HG03575 (cell line): Measurements from ENCODE around the gene SLC2A1.

Source experiments
- ATAC-seq: cut with Tn5 transposase; IDR thresholded peaks from one replicate; pipeline ENCODE4 v1.9.1; 2021; ENCODE audit not compliant: unreplicated experiment, insufficient number of reproducible peaks, low FRiP score; ENCODE audit errors: extremely low read depth

The SLC2A1 gene

DNA sequence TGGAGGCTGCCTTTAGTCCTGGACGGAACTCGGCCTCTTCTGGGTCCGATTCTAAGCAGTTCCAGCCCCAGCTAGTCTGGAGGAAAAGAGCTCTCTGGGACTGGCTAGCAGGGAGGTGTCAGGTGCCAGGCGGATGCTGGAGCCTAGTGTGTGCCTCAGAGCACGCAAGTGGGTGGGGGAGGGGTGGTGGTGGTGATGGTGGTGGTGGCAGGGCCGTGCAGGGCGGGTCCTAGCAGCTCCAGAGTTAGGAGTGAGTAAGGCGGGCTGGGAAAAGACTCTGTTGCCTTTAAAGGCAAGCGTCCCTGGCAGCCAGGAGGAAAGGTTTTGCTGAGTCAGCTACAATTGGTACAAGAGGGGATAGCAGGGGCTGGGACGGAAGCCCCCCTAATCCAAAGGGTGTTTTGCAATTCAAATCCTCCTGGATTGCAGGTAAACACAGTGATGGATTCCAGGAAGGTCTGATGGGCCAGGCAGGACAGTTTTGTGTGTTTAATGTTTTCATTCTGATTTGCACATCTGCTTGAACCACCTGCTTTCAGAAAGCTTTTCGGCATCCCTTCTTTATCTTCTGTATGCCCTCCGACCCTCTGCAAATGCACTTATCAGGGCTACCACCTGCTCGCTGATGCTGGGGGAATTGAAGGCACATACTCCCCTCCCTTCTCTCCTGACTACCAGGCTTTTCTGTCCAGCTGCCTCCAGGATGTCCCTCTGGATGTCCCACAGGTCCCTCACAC lies 4.1 kb upstream of the SLC2A1 start:
- ATAC-seq, result no peak

DNA sequence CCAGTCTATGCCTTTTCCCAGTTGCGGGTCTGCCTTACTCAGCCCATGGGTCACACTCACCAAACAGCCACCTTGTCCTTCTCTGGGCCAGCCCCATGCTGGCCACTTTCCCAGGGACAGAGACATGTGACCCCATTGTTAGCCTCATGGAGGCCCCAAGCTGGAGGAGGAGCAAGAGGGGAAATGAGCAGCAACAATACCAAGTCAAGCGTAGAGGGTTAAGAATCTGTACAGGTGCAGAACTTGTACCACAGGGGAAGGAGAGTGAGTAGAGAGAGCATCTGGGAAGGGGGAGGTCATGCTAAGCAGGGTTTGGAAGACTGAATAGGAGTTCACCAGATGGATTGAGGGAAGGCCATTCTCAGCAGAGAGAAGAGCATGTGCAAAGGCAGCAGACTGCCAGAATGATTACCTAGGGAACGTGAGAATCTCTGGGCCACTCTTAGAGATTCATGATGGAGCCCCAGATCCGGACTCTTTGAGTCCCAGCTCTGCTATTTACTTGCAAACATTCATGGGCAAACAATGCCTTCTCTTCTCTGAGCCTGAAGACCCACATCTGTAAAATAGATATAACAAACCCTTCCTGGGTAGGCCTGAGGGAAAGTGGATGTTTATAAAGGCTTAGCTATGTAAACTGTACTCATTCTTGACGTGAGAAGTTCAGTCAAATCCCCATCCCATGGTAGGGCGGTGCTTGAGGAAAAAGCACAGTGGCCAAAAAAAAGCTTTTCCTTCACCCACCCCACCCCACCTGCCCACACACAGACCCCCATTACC lies 2.8 kb upstream of the SLC2A1 start:
- no peak for ATAC-seq

DNA sequence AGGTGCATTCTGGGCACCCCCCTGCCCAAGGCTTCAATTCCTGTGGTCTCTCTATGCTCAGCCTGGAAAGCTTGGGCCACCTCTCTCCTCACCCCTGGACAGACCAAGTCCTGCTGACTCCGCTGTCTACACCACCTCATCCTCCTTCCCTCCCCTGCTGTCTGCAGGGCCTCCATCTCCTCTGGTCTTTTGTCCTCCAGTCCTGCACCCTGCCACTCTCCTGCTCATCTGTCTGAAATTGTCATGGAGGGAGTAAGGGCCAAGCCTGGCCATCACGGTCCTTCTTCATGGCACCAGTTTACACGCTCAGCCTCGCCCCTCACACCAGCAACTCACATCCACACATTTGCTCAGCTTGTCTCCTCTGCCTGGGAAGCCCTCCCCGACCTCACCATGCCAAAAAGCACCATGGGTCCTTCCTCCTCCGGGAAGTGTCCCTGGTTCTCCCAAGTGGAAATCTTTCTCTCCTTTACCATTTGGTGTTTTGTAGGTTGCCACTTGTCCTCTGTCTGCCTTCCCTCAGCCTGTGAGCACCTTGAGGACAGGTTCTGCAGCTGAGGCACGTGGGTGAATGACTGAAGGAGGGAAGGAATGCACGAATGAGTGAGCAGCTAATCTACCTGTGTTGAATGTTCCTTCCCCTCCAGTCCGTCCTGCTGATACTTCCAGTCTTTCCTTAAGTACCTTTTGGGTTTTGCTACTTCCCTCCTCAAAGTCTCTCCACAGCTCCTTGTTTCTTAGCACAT lies 2.1 kb upstream of the SLC2A1 start:
- no peak for ATAC-seq

DNA sequence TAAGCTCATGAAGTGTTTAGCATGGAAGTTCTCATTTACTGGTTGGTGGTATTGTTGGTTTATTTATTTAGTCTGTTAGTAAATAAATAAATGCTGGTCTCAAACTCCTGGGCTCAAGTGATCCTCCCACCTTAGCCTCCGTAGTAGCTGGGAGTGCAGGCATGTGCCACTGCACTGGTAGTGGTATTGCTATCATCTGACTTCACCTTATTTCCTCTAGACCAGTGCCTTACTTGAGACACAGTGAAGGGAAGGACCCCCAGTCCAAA lies 1.4 kb upstream of the SLC2A1 start:
- ATAC-seq, result no peak

DNA sequence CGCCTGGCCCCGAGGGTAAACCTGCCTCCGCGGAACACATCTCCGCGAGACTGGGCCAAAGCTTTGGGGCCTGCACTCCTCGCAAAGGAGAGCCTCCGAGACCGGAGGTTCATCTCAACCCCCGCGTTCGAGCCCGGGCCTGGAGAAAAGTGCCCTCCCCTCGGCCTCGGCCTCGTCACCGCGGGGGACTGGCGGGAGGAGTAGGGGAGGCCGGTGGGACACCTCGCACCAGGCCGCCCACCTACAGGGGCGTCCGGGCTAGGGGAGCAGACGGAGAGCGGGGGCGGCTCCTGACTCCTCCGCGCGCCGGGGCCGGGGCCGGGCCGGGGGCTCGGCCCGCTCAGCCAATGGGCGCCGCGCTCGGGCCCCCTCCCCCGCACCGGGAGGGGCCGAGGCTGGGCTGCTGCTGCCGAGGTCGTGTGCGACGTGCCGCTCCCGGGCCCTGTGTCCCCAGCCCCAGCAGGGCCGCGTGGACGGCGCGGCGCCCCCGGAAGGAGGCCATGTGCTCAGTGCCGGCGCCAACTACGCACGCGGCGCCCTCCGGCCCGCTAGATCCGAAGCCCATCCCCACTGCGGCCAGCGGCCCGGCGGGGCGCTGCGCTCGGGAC lies 684 bp downstream of the SLC2A1 start:
- ATAC-seq, result no peak

DNA sequence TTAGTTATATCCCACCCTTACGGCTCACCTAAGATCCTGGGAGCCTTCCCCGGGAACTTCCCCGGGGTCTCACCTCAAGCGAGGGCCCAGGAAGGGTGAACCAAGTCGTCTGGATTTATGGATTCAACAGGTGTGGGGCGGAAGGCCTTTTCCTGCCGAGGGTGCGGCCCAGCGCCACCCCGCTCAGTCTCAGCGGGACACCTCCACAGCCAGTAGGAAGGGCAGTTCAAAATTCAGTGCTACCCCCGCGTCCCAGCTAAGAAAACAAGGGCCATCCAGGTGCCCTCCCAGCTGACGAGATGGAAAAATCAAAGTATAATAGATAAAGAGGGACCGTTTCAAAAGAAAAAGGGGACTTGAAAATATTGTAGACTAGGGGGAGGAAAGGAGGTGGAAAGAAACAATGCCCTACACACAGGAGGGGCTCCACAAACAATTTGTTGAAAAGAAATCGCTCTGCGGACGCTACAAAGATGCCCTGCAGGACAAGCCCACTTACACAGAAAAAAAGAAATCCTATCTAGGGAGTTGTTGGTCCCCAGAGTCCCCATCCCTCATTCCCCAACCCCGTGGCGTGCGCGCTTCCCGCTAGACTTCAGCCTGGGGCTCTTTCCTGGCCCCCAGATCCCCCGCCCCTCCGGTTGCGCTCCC lies 1.3 kb downstream of the SLC2A1 start:
- ATAC-seq, result no peak

DNA sequence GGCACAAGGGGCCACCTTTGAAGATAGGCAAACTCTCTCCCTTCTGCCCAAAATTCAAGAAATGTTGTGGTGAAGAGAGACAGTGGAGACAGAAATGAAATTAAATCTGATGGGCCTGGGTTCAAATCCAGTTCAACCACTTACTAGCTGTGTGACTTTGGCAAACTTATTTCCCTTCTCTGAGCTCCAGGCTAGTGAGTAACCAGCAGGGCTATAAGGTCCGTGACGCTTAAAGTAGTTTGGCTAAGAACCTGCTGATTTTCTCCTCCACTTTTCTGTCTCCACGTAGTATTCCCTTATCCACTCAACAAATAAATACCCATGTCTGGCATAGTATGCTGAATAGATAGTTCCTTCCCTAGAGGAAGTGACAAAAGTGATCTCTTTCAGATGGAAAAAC lies 1.9 kb downstream of the SLC2A1 start:
- no peak for ATAC-seq

DNA sequence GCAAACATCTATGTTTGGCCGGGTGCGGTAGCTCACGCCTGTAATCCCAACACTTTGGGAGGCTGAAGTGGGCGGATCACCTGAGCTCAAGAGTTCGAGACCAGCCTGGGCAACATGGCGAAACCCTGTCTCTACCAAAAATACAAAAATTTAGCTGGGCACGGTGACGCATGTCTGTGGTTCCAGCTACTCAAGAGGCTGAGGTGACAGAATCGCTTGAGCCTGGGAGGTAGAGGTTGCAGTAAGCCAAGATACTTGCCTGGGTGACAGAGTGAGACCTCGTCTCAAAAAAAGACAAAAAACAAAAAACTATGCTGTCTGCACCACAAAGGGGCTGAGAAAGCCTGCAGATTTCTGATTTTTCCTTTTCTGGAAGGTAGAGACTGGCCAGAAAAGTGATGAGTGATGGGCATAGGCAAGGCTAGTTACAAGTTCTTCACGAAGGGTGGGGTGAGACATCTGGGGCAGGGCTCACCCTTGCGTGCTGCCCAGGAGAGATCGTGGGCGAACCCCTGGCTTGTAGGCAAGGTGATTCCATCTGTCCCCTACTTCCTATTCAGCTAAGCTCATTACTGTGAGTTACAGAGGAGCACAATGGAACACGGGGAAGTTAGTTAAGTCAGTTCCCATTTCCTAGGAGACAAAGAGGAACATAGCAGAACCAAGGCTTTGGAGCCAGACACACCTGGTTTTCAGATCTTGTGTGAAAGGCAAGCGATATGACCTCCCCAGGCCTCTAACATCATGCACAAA lies 3.2 kb downstream of the SLC2A1 start:
- no peak for ATAC-seq

DNA sequence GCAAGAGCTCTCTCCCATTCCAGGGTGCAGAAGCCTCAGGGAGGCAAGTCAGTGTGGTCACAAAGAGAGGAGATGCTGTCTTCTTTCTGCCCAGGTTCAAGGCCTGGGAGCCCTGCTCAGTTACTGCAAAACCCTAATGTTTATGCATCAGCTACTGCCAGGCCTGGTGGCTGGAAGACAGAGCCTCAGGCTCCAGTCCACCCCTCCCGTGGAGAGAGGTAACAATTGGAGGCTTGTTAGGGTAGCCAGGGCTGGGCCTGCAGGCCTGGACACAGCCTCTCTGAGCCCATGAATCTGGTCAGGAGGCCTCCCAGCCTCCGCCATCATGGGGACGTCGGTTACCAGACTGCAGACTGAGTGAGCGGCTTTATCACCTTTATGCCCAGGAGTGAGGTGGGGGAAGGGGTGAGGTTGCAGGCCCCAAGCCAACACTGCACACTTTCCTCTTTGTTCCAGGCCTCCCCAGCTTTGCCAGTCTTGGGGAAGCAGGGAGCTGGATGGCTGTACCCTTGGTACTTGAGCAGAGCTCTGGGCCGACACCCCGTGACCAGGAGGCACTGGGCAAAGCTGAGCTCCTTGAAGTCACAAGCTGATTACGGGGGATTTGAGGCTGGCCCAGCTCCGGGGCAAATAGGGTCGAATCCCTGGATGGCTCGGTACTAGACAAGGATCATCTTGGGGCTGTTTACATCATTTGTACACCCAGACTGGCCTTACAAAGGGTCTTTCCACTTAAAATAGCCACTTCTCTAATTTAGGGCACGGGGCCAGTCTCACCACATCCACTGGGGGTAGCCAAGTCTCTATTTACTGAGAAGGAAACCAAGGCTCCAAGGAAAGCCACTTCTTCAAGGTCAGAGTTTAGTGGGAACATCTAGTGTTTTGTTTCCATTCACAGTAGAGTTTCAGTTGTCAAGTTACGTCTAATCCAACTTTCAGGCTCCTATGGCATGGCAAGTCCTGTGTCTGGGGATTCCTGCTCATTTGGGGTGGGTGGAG lies 5.2 kb downstream of the SLC2A1 start:
- no peak for ATAC-seq

DNA sequence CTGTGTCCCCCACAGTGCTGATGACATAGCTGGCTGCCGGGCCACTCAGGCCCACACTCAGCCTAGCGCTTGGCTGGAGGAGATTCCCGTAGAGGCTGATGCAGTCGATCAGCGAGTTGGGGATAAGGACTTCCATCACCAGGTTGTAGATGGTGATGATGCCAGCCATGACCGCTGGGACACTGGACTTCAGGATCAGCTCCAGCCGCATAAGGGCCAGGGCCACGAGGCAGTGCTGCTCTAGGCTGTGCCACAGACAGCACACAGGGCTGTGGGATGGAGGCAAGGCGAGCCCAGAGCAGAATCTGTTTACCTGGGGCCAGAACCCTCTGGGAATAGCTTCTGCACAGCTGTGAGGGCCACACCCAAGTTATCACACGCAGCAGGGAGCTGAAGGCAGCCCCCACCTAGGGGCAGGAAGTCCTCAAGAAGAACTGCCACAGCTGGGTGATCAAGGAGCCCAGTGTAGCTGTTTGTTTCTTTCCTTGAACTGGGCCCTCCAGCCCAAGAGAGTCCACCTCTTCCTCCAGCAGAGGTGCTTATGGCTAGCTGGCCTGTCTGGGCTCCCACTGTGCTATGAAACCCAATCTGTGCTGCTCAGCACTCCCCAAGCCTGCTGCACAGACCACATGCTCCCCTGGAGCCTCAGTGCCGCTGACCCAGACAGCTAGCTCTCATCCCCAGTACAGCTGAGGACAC lies 6.2 kb downstream of the SLC2A1 start:
- ATAC-seq, result no peak

DNA sequence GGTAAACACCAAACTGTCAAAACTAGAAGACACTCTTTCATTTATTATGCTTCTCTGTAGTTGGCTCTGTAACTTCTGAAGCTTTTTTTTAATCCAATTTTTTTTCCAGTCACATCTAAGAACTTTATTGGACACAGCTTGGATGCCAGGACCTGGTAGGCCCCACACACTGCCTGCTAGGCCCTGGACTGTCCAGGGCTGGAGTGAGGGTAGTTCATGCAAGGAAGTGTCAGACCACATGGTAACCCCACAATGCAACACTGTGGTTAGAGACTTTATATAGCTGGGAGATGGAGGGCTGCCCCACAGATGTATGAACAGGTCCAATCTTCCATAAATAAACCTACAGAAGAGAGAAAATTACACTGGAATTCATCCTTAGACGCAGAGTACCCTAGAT lies 7.1 kb downstream of the SLC2A1 start:
- no peak for ATAC-seq

DNA sequence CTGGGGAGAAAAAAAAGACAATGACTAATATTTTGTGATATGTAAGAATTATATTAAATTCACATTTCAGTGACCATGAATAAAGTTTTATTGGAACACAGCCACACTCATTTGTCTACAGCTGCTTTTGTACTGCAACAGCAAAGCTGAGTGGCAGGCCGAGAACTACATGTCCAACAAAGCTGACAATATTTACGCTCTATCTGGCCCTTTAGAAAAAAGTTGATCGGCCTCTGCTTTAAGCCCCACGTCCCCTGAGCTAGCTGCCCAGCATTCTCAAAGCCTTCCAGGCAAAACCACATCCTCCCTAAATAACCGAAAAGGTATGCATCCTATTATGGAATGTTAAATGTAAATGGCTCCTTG lies 8.6 kb downstream of the SLC2A1 start:
- ATAC-seq, result no peak

DNA sequence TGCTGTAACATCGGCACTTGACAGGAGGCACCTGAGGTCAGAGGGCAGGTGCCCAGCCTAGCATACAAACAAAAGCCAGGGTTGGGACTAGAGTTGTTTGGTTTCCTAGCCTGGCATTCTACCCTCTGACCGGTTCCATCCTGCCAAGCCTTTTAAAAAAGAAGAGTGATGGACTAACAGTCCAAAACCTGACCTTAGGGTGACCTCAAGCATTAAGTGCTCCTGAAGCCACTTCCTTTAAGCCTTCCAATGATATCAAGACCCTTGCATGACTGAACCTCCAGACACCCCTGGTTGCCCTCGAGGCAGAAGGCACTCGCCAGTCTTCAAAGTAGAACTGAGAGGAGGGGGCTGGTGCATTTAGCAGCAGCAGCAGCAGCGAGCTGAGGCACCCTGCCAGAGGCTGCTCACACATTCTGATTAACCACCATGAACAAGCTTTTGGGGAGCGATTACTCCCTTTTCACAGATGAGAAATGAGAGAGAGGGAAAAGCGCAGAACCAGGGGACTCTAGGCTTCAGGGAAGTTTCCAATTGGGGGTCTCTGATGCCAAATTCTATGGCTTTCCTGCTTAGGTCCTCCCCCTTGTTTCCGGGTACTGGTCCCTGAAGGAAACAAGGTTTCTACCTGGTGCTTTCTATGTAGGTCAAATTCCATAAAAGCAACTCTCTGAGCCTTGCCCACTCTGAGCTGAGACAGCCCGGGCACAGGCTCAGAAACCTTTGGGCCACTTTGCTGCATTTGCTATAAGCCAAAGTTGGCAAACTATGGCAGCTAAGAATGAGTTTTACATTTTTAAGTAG lies 9.2 kb downstream of the SLC2A1 start:
- ATAC-seq, result no peak

DNA sequence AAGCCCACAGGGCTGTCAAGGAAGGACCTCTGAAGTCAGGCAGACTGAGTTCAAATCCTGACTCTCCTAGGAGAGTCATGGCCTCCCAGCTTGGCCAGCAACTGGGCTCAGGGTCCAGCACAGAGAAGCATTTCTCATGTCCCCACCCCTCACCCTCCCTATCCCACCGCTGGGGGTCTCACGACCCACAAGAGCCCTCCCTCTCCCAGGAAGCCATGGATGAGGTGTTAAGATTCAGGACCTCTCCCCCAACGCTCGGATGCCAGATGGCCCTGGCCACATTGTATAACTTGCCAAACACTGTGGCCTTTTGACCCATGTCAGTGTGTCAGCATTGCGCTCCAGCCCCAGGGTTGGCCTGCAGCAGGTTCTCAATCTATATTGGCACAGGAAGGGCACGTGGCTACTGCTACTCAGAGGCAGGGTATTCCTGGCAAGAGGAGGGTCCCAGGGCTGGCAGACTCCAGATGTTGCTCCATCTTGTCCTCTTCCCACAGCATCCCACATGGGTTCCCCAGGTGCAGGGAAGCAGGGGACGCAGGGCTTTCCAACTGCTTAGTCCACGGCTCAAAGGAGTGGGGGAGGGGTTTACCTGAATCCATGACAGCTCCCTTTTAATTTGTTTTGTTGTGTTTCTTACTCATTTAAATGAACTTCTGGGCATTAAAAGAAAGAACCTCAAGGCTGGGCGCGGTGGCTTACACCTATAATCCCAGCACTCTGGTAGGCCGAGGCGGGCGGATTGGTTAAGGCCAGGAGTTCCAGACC lies 10.5 kb downstream of the SLC2A1 start:
- no peak for ATAC-seq

DNA sequence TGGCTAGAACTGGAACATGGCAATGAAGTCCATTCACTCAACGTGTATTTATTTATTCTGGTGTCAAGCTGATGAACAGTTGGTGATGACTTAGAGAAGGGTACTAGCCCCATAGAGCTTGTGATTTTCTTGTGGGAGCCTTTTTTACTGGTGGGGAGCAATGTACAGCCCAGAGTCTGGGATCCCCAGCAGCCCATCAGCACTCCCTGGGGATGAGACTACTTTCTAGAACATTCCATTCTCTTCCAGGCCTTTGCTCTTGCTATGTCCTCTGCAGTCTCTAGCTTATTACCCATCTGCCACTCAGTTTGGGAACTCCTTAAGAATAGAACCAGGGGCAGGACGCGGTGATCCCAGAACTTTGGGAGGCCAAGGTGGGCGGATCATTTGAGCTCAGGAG lies 11.6 kb downstream of the SLC2A1 start:
- ATAC-seq, result no peak
